GM19372 (cell line): ENCODE results near the gene SLCO2A1.

ENCODE experiments used
- ATAC-seq: cut with Tn5 transposase; IDR thresholded peaks from one replicate; pipeline ENCODE4 v1.9.1; 2021; ENCODE audit warnings: mild to moderate bottlenecking, low read depth, moderate library complexity; ENCODE audit not compliant: unreplicated experiment

SLCO2A1 gene

DNA sequence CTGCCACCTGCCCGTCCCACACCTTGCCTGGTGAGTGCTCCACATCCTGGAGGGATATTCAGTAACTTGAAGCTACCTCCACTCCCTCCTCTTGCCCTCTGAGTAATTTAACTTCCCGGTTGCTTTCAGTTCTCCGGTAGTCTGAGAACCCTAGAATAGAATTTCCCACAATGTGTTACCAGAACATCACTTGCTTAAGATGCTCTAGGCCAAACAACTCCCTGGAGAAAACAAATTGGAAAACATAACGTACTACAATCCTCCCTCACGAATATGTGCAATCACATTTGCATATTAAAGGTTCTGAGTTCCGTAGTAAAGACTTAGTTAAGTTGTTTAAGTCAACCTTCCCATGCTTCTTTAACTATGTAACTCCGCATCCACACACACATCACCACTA lies 44.8 kb downstream of the SLCO2A1 start:
- ATAC-seq, result no peak

GRCh38 chr3:133983576-133984560 lies 45.9 kb downstream of the SLCO2A1 start:
- ATAC-seq, result no peak

- no peak for ATAC-seq
Measured at GRCh38 chr3:133983126-133983525, 46.6 kb downstream of the SLCO2A1 start.

GRCh38 chr3:133980550-133980949 lies 49.2 kb downstream of the SLCO2A1 start:
- ATAC-seq, result no peak

DNA sequence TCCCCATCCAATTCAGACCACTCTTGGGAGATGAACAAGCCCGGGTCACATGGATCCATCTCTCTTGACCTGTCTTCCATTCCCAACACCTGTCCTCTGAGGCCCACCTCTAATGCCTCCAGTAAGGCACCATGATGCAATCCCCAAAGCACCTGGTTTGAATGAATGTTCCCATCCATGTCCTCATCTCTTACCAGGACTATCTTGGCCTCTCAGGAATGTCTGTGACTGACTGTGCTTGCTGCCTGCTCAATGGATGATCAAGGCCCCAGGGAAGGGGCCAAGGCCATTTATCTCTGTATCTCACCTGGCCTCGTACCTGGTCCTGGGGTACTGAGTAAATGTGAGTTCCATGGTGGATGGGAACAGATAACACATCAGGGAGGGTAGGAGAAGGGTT lies 49.7 kb downstream of the SLCO2A1 start:
- ATAC-seq, result no peak

DNA sequence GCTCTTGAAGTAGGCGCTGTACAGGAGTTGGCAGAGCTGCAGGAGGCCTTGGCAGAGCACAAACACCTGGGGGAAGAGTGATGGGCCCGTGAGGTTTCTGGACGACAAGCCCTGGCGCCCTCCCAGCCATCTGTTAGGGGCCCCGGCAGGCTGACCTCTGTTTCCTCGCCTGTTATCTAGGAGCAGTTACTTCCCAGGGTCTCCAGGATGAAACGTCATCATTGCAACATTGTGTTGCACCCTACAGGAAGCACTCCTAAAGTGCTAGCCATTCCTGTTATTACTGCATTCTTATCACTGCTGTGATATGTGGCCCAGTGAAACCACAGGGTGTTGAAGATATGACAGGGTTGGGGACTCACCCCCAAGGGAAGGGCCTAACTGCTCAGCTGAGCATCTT lies 50.2 kb downstream of the SLCO2A1 start:
- no peak for ATAC-seq

- no peak for ATAC-seq
Measured at GRCh38 chr3:133977568-133977967, 52.2 kb downstream of the SLCO2A1 start.

DNA sequence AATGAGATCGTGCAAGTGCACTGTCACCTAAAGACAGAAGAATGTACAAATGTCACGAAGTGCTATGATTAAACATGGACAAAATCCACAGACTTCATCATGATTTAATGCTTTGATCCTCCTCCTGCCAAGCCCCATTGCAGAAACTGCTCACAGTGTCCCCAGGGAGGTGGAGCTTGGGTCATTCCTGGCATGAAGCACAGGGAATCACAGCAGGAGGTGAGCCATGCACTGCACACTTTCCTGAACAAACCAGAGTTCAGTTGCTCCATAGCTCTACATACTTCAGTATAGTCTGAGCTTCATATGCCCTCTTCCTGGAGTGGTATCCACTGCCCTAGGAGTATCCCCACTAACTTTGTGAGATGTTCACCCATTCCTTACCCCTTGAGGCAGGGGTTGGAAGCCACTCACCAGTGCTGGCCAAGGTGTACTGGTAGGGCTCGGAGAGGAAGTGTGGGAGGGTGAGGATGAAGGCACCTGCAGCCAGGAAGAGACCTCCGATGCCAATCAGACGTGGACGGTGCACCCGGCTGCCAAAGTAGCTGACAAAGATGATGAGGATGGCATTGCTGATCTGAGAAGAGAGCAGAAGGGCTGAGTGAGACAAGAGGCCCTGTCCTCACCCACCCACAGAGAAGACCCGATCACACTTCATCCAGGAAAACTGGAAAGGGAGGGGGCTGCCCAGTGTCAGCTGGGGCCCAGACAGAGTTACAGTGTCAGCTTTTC lies 56.3 kb downstream of the SLCO2A1 start:
- no peak for ATAC-seq

- no peak for ATAC-seq
Measured at GRCh38 chr3:133972156-133972555, 57.6 kb downstream of the SLCO2A1 start.

DNA sequence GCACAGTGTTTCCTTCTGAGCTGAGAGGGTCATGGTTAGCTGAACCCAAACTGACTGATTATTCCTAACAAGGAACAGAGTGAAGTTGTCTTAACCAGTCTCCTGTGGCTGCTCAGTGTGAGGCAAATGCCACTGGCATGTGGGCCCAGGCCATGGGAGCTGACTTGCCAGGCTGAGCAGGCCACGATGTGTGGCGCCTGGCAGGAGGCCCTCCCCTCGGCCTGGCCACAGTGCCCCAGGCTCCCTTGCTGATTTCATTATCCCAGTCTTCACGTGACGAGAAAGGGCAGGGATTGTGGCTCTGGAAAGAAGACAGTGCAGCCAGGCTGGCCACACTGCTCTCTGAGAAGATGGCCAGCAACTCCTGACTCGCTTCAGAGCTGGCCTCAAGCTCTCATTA lies 58.8 kb downstream of the SLCO2A1 start:
- no peak for ATAC-seq

DNA sequence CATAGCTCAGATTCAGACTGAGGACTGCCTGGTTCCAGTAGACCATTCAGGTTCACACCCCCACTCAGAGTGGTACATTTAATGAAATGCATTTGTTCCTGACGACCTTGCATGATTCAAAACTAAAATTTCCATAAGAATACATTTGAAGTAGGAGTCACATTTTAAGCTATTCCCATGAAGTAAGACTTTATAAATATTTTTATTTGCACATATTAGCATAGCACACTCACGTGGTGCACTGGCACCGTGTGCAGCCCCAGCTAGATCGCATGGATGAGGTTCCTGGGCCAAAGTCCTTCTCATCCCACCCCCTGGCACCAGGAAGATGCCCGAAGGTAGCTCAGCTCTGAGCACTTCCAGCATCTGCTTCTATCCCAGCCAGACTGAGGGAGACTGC lies 59.4 kb downstream of the SLCO2A1 start:
- ATAC-seq, result no peak

DNA sequence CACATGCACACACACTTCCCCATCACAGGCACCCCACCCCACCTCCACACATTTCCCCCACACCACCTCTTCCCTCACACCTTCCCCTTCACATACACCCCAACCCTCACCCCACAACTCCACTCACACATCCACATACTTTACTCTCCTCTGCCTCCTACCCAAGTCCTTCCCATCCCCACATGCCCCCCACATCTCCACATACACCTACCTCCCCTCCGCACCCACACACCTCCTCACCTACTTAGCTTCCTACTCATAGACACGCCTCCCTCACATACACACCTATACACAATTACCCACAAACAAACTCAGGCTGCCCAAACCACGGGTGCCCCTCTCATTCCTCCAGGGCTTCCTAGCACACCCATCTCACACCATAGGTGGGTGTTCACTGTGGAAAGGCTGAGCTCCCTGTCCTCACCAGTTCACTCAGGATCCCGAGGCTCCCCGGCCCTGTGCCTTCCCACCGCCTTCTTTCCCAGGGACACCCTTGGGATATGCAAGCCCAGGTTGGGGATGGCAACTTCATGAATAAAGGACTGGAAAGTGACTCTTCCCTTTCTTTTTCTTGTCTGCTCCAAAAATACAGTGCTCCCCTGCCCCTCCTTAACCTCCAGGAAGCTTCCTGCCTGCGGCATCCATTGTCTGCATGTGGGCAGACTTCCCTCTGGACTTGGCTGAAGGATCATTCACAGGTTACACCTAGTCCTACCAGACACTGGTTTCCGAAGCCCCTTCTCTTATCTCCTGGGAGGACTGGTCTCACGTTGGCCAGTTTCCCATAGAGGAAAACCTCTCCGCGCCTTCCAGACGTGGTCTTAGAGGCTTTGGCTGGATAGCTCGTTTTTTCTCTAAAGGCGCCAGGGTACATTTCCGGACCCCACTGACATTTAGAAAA lies 61.5 kb downstream of the SLCO2A1 start:
- no peak for ATAC-seq

DNA sequence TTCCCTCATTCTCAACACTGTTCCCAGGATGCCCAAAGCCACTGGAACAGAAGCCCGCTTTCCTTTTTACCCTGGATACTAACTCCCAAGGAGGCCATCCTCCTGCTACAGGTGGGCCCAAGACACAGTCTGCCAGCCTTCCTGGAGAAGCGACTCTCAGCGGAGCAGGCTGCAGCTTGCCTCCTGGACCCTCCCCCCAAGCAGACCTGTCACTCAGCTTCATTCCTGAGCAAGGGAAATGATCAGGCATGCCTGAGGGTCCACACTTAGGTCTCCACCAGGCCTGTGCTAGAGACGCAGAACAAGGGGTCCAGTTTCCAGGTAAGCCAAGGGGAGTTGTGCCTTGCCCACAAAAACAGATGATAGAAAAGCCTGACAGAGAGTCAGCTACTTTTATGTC lies 62.8 kb downstream of the SLCO2A1 start:
- no peak for ATAC-seq

GRCh38 chr3:133965906-133966305 lies 63.8 kb downstream of the SLCO2A1 start:
- no peak for ATAC-seq

DNA sequence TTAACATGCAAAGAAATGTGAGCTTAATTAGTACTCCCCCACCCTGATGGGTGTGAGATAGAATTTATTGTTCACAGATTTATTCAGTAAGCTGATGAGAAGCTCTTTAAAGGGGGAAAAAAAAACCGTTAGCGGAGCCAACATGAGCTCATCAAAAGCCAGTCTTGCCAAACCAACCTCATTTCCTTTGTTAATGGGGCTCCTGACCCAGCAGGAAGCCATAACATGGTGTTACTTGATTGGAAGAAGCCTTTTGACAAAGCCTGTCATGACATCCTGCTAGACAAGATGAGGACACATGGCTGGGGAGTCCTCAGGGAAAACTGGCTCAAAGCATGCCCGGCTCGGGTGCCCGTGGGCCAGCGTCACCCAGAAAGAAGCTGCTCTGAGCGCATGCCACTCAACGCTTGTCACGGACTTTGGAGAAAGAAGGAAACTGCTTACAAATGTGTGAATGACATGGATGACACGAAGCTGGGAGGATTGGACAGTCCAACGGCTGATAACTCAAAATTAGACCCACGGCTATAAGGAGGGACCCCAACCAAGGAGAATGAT lies 64.6 kb downstream of the SLCO2A1 start:
- no peak for ATAC-seq

- no peak for ATAC-seq
Measured at GRCh38 chr3:133964547-133964946, 65.2 kb downstream of the SLCO2A1 start.

DNA sequence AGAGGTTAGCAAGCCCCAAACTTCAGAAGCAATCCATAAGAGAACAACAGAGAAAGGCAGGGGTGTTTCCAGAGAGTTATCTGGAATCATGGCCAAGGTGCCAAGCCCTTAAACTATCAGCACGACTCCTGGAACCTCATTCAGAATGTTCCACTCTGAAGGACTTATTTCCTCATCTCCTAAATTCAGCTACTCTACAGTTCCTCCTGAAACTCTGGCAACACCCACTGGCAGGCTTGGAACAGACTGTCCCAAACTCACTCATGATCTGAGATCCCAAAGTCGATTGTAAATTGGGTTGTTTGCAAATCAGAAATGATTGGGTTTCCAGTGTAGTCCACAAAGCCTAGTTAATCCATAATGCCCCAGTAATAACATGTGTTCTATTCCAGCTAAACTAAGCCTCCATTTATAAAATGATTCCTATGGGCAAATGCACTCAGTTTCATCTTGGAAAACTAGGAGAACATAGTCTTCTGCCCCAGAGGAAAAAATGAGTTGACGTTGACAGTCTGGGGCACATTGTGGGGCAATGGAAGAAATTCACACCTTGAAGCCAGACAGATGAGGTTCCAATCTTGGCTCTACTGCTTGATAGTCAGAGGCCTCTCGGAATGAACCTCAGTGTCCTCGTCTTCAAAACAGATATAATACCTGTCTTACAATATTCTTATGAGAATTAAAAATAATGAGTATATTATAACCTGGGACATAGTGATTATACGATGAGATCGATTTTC lies 65.9 kb downstream of the SLCO2A1 start:
- ATAC-seq, result no peak

DNA sequence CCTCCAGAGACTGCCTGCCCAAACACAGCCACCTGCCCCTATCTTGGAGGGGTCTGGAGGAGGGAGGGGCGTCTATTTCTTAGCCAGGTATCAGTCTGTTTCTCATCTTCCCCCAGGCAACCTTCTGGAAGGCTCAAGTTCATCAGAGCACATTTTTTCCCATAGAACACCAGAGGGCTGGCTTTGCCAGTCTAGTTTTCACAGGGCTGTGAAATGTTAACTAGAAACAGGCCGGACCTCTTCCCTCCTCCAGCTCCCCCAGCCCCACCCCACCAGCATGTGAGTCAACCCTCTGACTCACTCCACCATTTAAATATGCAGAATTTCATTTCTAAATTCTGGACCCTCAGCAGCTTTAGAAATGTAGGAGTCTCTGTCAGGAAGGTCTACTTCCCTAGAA lies 66.9 kb downstream of the SLCO2A1 start:
- no peak for ATAC-seq

DNA sequence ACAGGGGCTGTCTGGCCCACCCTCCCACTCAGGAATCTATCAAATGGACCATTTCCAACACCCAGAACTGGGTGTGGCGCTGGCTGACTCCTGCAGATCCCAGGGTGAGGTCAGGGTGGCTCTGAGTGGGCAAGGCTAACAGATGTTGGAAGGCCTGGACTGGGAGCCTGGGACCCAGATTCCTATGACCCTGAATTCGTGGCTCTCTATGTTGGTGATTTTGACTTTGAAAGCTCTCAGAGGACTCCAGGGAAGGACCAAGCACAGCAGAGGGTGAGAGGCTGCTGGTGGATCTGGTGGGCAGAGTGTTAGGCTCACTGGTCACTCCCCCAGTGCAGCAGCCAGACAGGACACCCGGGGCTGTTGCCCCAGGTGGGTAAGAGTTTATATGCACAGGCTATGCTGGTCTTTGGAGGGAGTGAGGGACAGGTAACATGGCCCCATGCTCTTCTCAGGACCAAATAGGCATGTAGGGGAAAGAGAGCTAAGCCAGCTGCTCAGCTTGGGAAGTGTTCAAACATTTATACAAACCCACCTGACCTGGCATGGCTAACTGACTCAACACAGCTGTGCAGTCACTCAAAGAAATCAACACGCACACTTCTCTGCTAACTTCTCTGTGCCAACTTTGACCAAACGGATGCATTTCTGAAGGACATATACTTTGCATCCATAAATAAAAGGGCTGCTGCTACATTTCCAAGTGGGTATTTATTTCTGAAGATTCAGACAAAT lies 71.5 kb downstream of the SLCO2A1 start:
- no peak for ATAC-seq
